NB4 (cell line): ENCODE results near the gene EDARADD.

ENCODE experiments used
- CTCF ChIP-seq: IDR thresholded peaks from one replicate; pipeline ENCODE4 v1.5.1; 2012; ENCODE audit warnings: low read depth, low read length
- POLR2A ChIP-seq: IDR thresholded peaks from 2 replicates; pipeline ENCODE4 v1.6.1; 2011; ENCODE audit warnings: mild to moderate bottlenecking; ENCODE audit not compliant: insufficient read length; ENCODE audit errors: extremely low read depth

GRCh38 chr1:236348071-236348470, 46.0 kb upstream of the EDARADD start:
- TF ChIP-seq CTCF (no peak), POLR2A (no peak)
